Psoas muscle (tissue), 8 donors: ENCODE results near the gene SDCBP2. TPM values are rescaled to one million over a fixed set of nuclear protein-coding genes. Genes with fewer than 3 reads are reported as not detected.

ENCODE experiments used
- ATAC-seq, 4 donors: fragments of 200-7000 bp; cut with Tn5 transposase; one replicate each; pipeline ENCODE4 v1.9.1; 2020; ENCODE audit warnings: moderate library complexity in 3 of 4, mild to moderate bottlenecking in 2 of 4
- DNase-seq, 2 donors: peaks; one replicate each; pipeline ENCODE4 v3.0.0-alpha.2; 2020
- H3K27ac ChIP-seq: fragments of 200-600 bp; one replicate; pipeline ENCODE4 v1.8.0; 2022
- H3K27me3 ChIP-seq, 3 donors: fragments of 200-600 bp in 1 of 3; one replicate each; pipeline versions ENCODE4 v1.6.1 to v1.8.0; 2013 to 2022; ENCODE audit warnings: low read length in 2 of 3, mild to moderate bottlenecking in 2 of 3, moderate library complexity in 1 of 3; ENCODE audit not compliant: insufficient read depth in 3 of 3
- H3K36me3 ChIP-seq, 2 donors: fragments of 200-600 bp in 1 of 2; one replicate each; pipeline versions ENCODE4 v1.6.1 to v1.8.0; 2013 to 2022; ENCODE audit warnings: low read depth in 1 of 2, mild to moderate bottlenecking in 1 of 2, moderate library complexity in 1 of 2; ENCODE audit not compliant: insufficient read depth in 1 of 2
- H3K4me1 ChIP-seq: fragments of 200-600 bp; one replicate; pipeline ENCODE4 v1.8.0; 2022
- H3K4me3 ChIP-seq: fragments of 200-600 bp; one replicate; pipeline ENCODE4 v1.8.0; 2022; ENCODE audit warnings: mild to moderate bottlenecking
- H3K9me3 ChIP-seq: fragments of 200-600 bp; one replicate; pipeline ENCODE4 v1.8.0; 2022
- WGBS, 3 donors: extraction: QIAGEN DNeasy Blood & Tissue Kit; methylation state at CpG; one replicate each; pipeline versions ENCODE4 v1.1.6 to v1.1.7; 2013; 5-methylcytosine and 5-hydroxymethylcytosine counted together
- intact Hi-C, 2 donors: fragments of 100-400 bp; cut with DNase I; formaldehyde crosslinking; loops; one replicate each; pipeline versions ENCODE4 v1.11.0 to v1.14.2; 2022
- polyA plus RNA-seq, 3 donors: library from polyadenylated mRNA; stranded (reverse); fragments of 200-250 nt; gene quantifications; one replicate each; pipeline ENCODE4 v1.2.3, GENCODE V29; 2013
- total RNA-seq, 4 donors: library from RNA; stranded (reverse); fragmentation: NEBNext Ultra II Directional in 2 of 4; extraction: Animal tissue kit (Norgen Biotek cat#: 25700) in 2 of 4; gene quantifications; one replicate each; pipeline versions ENCODE4 v1.2.1 to v1.2.4, GENCODE V29; 2021 to 2023
- TF ChIP-seq, protein P1 (sequence below): fragments of 200-600 bp; IDR thresholded peaks from one replicate; pipeline ENCODE4 v1.8.0; 2022; ENCODE audit warnings: antibody characterized with exemption
- donor health status: healthy with polysubstance abuse.
- donor health status: DM: no; HTN: no; CAD: no; lungs with moderate emphysema.
- donor health status: Bipolar disorder and iron deficiency.
- donor health status: healthy.
- donor health status: DM: yes; HTN: yes; CAD: no.
- donor health status: DM: no; HTN: no; CAD: no.
- donor health status: DM: no; HTN: no; CAD: no.
- donor health status: DM: yes; HTN: yes; CAD: no.

Gene SDCBP2
- total and polyA plus RNA-seq, 7 donors: 1.6 to 10.5 (median 2.0) TPM

DNA sequence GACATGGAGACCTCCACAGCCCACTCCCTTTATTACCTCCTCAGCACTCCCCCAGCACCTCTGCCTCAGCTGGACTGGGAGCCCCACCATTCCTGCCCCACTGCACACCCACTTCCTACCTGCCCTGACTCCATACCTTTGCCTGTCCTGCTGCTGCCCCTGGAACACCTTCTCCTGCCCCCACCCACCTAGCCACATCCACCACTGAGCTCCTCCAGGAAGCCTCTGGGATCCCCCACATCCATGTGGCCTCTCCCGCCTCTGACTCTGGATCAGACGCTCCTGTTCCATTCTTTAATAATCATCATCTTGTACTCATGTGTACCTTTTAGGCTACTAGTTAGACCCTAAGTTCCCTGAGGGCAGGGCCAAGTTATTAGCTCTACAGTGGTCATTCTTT is 2.2 kb upstream of the SDCBP2 start:
- ATAC-seq (no peak), DNase-seq (no peak)
- 88 to 97% (median 96%) methylated on average over 2 of the region's 2 CpGs for WGBS, 3 donors
- TF ChIP-seq, protein P1, sequence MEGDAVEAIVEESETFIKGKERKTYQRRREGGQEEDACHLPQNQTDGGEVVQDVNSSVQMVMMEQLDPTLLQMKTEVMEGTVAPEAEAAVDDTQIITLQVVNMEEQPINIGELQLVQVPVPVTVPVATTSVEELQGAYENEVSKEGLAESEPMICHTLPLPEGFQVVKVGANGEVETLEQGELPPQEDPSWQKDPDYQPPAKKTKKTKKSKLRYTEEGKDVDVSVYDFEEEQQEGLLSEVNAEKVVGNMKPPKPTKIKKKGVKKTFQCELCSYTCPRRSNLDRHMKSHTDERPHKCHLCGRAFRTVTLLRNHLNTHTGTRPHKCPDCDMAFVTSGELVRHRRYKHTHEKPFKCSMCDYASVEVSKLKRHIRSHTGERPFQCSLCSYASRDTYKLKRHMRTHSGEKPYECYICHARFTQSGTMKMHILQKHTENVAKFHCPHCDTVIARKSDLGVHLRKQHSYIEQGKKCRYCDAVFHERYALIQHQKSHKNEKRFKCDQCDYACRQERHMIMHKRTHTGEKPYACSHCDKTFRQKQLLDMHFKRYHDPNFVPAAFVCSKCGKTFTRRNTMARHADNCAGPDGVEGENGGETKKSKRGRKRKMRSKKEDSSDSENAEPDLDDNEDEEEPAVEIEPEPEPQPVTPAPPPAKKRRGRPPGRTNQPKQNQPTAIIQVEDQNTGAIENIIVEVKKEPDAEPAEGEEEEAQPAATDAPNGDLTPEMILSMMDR: no peak
- H3K36me3 ChIP-seq: no peaks in the 10 kb centered on the region
- no peak overlapping the region for H3K4me3 ChIP-seq
- intact Hi-C loops: no loop called here
- H3K9me3 ChIP-seq: no peaks in the 10 kb centered on the region
- H3K27ac ChIP-seq: peak overlapping the region; percentile 93
- no peaks in the 10 kb centered on the region for H3K27me3 ChIP-seq
- H3K4me1 ChIP-seq: peaks cover 51% of the 10 kb centered on the region

DNA sequence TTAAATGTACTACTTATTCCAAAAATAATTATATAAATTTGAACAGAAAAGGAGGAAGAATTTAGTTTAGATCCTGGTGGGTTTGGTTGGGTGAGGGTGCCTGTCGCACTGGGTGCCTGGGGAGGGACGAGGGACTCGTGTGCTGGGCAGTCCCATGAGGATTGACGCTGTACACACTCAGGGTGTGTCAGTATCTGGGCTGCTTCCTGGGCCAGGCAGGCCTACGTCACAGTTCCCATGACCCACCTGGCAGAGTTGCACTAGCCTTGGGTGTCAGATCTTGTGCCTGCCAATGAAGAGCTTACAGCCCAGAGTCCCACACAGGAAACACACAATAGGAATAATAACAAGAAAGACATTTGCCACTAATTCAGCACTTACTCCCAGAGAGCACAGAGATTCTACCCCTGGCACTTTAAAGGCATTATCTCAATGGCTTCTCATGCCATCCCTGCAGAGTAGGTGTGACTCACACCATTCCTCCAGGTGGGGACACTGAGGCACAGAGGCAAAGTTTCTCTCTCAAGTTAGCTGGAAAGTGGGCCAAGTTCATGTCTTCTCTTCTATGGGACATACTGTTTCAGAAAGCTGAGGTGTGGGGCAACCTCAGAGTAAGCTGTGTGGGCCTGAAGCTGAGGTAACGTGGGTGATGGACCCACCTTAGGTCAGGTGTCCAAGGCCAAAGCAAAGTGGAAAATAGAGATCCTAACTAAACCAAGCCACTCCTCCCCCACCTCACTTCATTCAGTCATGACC is 1.3 kb upstream of the SDCBP2 start:
- Histone ChIP-seq H3K4me1 (peaks cover 53% of the 10 kb centered on the region), H3K27ac (peak overlapping the region; percentile 93), H3K36me3 (no peaks in the 10 kb centered on the region), H3K9me3 (no peaks in the 10 kb centered on the region), H3K4me3 (no peak overlapping the region), H3K27me3 (no peaks in the 10 kb centered on the region)
- TF ChIP-seq, protein P1: no peak
- WGBS, 3 donors: 20 to 43% (median 29%) methylated on average over 6 of the region's 6 CpGs
- ATAC-seq (peak; percentile 69 to 84 (median 80)), DNase-seq (peak; percentile 71 to 93)
- intact Hi-C loops: no loop called here

DNA sequence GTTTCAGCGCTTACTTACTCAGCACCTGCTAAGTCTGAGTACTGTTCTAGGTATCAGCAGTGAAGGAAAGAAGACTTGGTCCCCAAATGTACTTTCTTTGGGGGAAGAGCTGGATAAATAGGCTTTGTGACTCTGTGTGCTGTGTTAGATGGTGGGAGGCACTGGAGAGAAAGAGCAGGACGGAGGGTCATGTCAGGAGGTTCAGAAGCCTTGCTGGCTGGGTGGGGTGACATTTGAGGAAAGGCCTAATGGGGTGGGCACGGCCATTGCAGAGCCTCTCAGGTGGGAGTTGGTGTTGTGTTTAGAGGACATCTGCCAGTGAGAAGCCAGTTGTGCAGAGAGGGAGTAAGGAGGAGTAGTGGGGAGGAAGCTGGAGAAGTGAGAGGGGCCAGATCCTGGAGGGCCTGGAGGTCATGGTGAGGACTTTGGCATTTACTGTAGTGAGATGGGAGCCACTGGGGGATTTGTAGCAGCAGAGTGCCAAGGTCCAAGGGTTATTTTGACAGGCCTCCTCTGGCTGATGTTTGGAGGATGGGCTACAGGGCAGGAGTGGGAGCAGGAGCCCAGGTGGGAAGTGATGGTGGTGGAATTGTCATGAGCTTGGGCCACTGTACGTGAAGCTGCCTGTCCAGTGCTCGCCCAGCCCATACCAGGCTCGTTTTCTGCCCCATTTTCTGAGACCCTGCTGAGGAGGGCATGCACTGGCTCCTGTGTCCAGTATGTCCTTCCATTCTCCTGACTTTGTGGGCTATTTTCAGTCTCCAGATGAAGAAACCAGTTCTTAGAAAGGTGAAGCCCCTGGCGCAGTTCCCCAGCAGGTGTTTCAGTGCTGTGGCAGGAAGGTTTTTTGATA is 886 bp downstream of the SDCBP2 start:
- H3K9me3 ChIP-seq: no peaks in the 10 kb centered on the region
- peaks cover 71% of the 10 kb centered on the region for H3K4me1 ChIP-seq
- H3K27me3 ChIP-seq: no peaks in the 10 kb centered on the region
- WGBS, 3 donors: 76 to 85% (median 82%) methylated on average over 7 of the region's 7 CpGs
- TF ChIP-seq, protein P1: no peak
- no peak overlapping the region for H3K4me3 ChIP-seq
- peak overlapping the region; percentile 93 for H3K27ac ChIP-seq
- intact Hi-C loops: loop anchor here (5.0 kb wide), 2 partner anchors 64 to 139 kb away; partner anchors contain the start of genes FKBP1A (in 1 of the 2) and NSFL1C (in 1 of the 2)
- no peak for ATAC-seq
- no peak for DNase-seq
- H3K36me3 ChIP-seq: no peaks in the 10 kb centered on the region

DNA sequence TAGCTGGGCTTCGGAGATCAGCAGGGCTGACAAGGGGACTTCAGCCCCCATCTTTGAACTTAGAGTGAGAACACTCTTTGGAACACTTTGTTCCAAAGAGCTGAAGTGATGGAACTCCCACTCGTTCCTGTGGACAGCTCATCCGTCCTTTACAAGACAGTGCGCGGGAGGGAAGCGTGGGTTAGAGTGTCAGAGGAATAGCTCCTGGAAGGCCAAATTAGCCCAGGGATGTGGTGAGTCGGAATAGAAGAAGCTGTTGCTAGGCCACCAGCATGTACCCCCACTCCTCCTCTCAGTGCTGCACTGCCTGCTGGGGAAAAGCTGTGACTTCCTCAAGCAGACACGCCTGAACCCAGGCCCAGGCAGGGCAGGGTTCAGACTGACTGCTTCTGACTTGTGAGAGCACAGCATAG is 1.7 kb downstream of the SDCBP2 start:
- Histone ChIP-seq H3K27me3 (no peaks in the 10 kb centered on the region), H3K4me1 (peaks cover 72% of the 10 kb centered on the region), H3K4me3 (no peak overlapping the region), H3K27ac (peak overlapping the region; percentile 93), H3K36me3 (no peaks in the 10 kb centered on the region), H3K9me3 (no peaks in the 10 kb centered on the region)
- WGBS, 3 donors: 59 to 80% (median 67%) methylated on average over 8 of the region's 8 CpGs
- TF ChIP-seq, protein P1: no peak
- intact Hi-C loops: loop anchor here (5.0 kb wide), 2 partner anchors 65 to 140 kb away; partner anchors contain the start of genes FKBP1A (in 1 of the 2) and NSFL1C (in 1 of the 2)
- DNase-seq (peak in 1 of 2 donors; percentile 60), ATAC-seq (peak in 1 of 4 donors; percentile 9)
